IMR-90 (cell line): Measurements from ENCODE around the gene PRDX5. TPM values are rescaled to one million over a fixed set of nuclear protein-coding genes. Genes with fewer than 3 reads are reported as not detected.

Experiments used
- ATAC-seq: fragments of 200-7000 bp; cut with Tn5 transposase; 2 replicates; pipeline ENCODE4 v1.9.1; 2020; ENCODE audit warnings: low read depth, mild to moderate bottlenecking, moderate library complexity
- BruUV-seq: library from RNA; stranded (reverse); fragments of 400-500 nt; replicated peaks from 2 replicates; lab custom pipeline; 2021; lab: Mats Ljungman, UMichigan
- CTCF ChIA-PET: fragments of 300-600 bp; formaldehyde crosslinking; extraction: SDS; loops from one replicate; lab custom pipeline; 2021; ENCODE audit warnings: antibody characterized with exemption; lab: Yijun Ruan, JAX
- POLR2A ChIA-PET: fragments of 300-600 bp; sonication (Branson Sonifier 250); formaldehyde crosslinking; loops from one replicate; lab custom pipeline; 2022; ENCODE audit warnings: antibody characterized with exemption; ENCODE audit not compliant: unreplicated experiment; lab: Charles Lee
- DNase-seq: peaks from one replicate; pipeline ENCODE4 v3.0.0; 2013
- H2AFZ ChIP-seq: replicated peaks from 2 replicates; pipeline ENCODE3; 2013; ENCODE audit warnings: low read length, mild to moderate bottlenecking; ENCODE audit not compliant: poor library complexity
- H2AK5ac ChIP-seq: 2 replicates; pipeline ENCODE4 v1.6.1; 2013; ENCODE audit warnings: low read depth, low read length, inconsistent platforms
- H2AK9ac ChIP-seq: replicated peaks from 2 replicates; pipeline ENCODE3; 2013; ENCODE audit warnings: mild to moderate bottlenecking, low read depth, low read length, moderate library complexity; ENCODE audit not compliant: poor library complexity
- H2BK120ac ChIP-seq: 2 replicates; pipeline ENCODE4 v1.6.1; 2013; ENCODE audit warnings: low read depth, low read length, inconsistent platforms
- H2BK15ac ChIP-seq: 3 replicates; pipeline ENCODE4 v1.6.1; 2013; ENCODE audit warnings: low read depth, low read length, inconsistent platforms
- H2BK20ac ChIP-seq: 2 replicates; pipeline ENCODE4 v1.6.1; 2013; ENCODE audit warnings: low read depth, mild to moderate bottlenecking, inconsistent platforms, low read length, moderate library complexity
- H2BK5ac ChIP-seq: 2 replicates; pipeline ENCODE4 v1.6.1; 2013; ENCODE audit warnings: mild to moderate bottlenecking, low read depth, low read length, inconsistent platforms; ENCODE audit not compliant: poor library complexity, severe bottlenecking
- H3K14ac ChIP-seq: replicated peaks from 2 replicates; pipeline ENCODE4 v1.6.1; 2013; ENCODE audit warnings: low read depth, low read length, inconsistent platforms
- H3K18ac ChIP-seq: 2 replicates; pipeline ENCODE4 v1.6.1; 2013; ENCODE audit warnings: low read depth, low read length, control low read depth
- H3K23ac ChIP-seq: 2 replicates; pipeline ENCODE4 v1.6.1; 2013; ENCODE audit warnings: low read depth, low read length, inconsistent platforms
- H3K27ac ChIP-seq: 2 replicates; pipeline ENCODE4 v1.5.1; 2013; ENCODE audit warnings: mild to moderate bottlenecking, control low read depth, low read length; ENCODE audit not compliant: insufficient read depth
- H3K27me3 ChIP-seq: 2 replicates; pipeline ENCODE4 v1.6.1; 2013; ENCODE audit warnings: low read length; ENCODE audit not compliant: control insufficient read depth, insufficient read depth
- H3K36me3 ChIP-seq: 2 replicates; pipeline ENCODE4 v1.6.1; 2013; ENCODE audit warnings: low read length, mixed read lengths; ENCODE audit not compliant: control insufficient read depth, insufficient read depth
- H3K4ac ChIP-seq: 2 replicates; pipeline ENCODE4 v1.6.1; 2013; ENCODE audit warnings: low read depth, low read length, inconsistent platforms
- H3K4me1 ChIP-seq: 2 replicates; pipeline ENCODE4 v1.6.1; 2013; ENCODE audit warnings: low read length, mixed read lengths; ENCODE audit not compliant: control insufficient read depth, insufficient read depth
- H3K4me2 ChIP-seq: 2 replicates; pipeline ENCODE4 v1.6.1; 2013; ENCODE audit warnings: low read depth, mild to moderate bottlenecking, control low read depth, low read length, moderate library complexity
- H3K4me3 ChIP-seq: 2 replicates; pipeline ENCODE4 v1.5.1; 2013; ENCODE audit warnings: low read depth, mild to moderate bottlenecking, control low read depth, low read length, moderate library complexity; ENCODE audit not compliant: insufficient read depth
- H3K56ac ChIP-seq: 2 replicates; pipeline ENCODE4 v1.6.1; 2013; ENCODE audit warnings: low read length, inconsistent platforms; ENCODE audit not compliant: insufficient read depth; ENCODE audit errors: extremely low read depth
- H3K79me1 ChIP-seq, 2 experiments: 2 replicates each; pipeline ENCODE4 v1.6.1; 2013; ENCODE audit warnings: low read length in 2 of 2, inconsistent platforms in 1 of 2, low read depth in 1 of 2
- H3K9ac ChIP-seq: 2 replicates; pipeline ENCODE4 v1.6.1; 2013; ENCODE audit warnings: low read depth, low read length, control low read depth
- H3K9me1 ChIP-seq: 2 replicates; pipeline ENCODE4 v1.6.1; 2013; ENCODE audit warnings: low read length, inconsistent platforms; ENCODE audit not compliant: insufficient read depth
- H3K9me3 ChIP-seq: 2 replicates; pipeline ENCODE4 v1.6.1; 2013; ENCODE audit warnings: low read length; ENCODE audit not compliant: control insufficient read depth, insufficient read depth
- H4K20me1 ChIP-seq: 2 replicates; pipeline ENCODE4 v1.6.1; 2013; ENCODE audit warnings: low read length, inconsistent platforms; ENCODE audit not compliant: insufficient read depth
- H4K5ac ChIP-seq: 2 replicates; pipeline ENCODE4 v1.6.1; 2013; ENCODE audit warnings: mild to moderate bottlenecking, low read depth, low read length, control low read depth
- H4K8ac ChIP-seq, 2 experiments: 2 replicates each; pipeline ENCODE4 v1.6.1; 2013; ENCODE audit warnings: low read depth in 2 of 2, low read length in 2 of 2, control low read depth in 1 of 2, inconsistent platforms in 1 of 2
- H4K91ac ChIP-seq: 2 replicates; pipeline ENCODE4 v1.6.1; 2013; ENCODE audit warnings: low read depth, low read length, inconsistent platforms; ENCODE audit not compliant: insufficient read depth
- CEBPB ChIP-seq: IDR thresholded peaks from 2 replicates; pipeline ENCODE4 v1.6.1; 2012; ENCODE audit warnings: low read depth, low read length, improper control_type of control experiment
- CHD1 ChIP-seq: IDR thresholded peaks from 2 replicates; pipeline ENCODE4 v1.6.1; 2012; ENCODE audit warnings: low read depth, low read length, improper control_type of control experiment
- MAFK ChIP-seq: IDR thresholded peaks from 2 replicates; pipeline ENCODE4 v1.6.1; 2012; ENCODE audit warnings: low read depth, low read length, improper control_type of control experiment
- MXI1 ChIP-seq: IDR thresholded peaks from 2 replicates; pipeline ENCODE4 v1.6.1; 2012; ENCODE audit warnings: low read depth, mild to moderate bottlenecking, low read length, moderate library complexity, borderline replicate concordance
- POLR2A ChIP-seq: IDR thresholded peaks from 2 replicates; pipeline ENCODE4 v1.6.1; 2012; ENCODE audit warnings: mild to moderate bottlenecking, low read depth, low read length
- RAD21 ChIP-seq: IDR thresholded peaks from 2 replicates; pipeline ENCODE4 v1.6.1; 2012; ENCODE audit warnings: low read length, improper control_type of control experiment
- RFX5 ChIP-seq: IDR thresholded peaks from 2 replicates; pipeline ENCODE4 v1.8.0; 2012; ENCODE audit warnings: low read depth, mild to moderate bottlenecking, low read length, moderate library complexity
- SMC3 ChIP-seq: fragments of 150-350 bp; IDR thresholded peaks from 2 replicates; pipeline ENCODE4 v1.6.1; 2016; ENCODE audit warnings: low read depth, mild to moderate bottlenecking, antibody characterized with exemption, low read length, moderate library complexity
- whole genome bisulfite sequencing, 2 experiments: methylation state at CpG; one replicate each; pipeline versions ENCODE4 v1.1.5 to v1.1.7; 2013; ENCODE audit warnings: missing lambda C conversion rate in 2 of 2; ENCODE audit not compliant: insufficient read length in 1 of 2; ENCODE audit errors: extremely low coverage in 2 of 2; 5-methylcytosine and 5-hydroxymethylcytosine counted together
- dilution Hi-C: fragments of 300-500 bp; cut with HindIII; formaldehyde crosslinking; loops from one replicate; pipeline ENCODE4 v1.14.3; 2018; ENCODE audit warnings: low sequenced_read_pairs; ENCODE audit not compliant: unreplicated experiment
- in situ Hi-C: fragments of 300-500 bp; cut with MboI; formaldehyde crosslinking; loops from 3 replicates; pipeline ENCODE4 v1.14.3; 2019; ENCODE audit warnings: low sequenced_read_pairs, inconsistent platforms, mixed read lengths
- intact Hi-C: fragments of 100-400 bp; cut with micrococcal nuclease; formaldehyde crosslinking; loops from 2 replicates; pipeline ENCODE4 v1.10.0; 2022
- polyA plus RNA-seq, 3 experiments: library from polyadenylated mRNA; depleted of rRNA; stranded (reverse); fragments of >200 nt; gene quantifications; 2 replicates each; pipeline ENCODE4 v1.2.3, GENCODE V29; 2012; ENCODE audit warnings: low replicate concordance in 1 of 3
- total RNA-seq: library from RNA; depleted of rRNA; stranded (reverse); fragments of >200 nt; gene quantifications from 2 replicates; pipeline ENCODE4 v1.2.3, GENCODE V29; 2012
- TF ChIP-seq, protein P1 (sequence below): fragments of 150-350 bp; IDR thresholded peaks from 2 replicates; pipeline ENCODE4 v1.6.1; 2017; ENCODE audit warnings: mild to moderate bottlenecking, antibody characterized with exemption, low read length, low read depth
- TF ChIP-seq, protein P2 (sequence below): fragments of 150-350 bp; IDR thresholded peaks from 2 replicates; pipeline ENCODE4 v1.6.1; 2016; ENCODE audit warnings: low read depth, mild to moderate bottlenecking, low read length, moderate library complexity, borderline replicate concordance

Gene PRDX5
- total and polyA plus RNA-seq, 2 of the 4 experiments (the other 2 are of a cell fraction), result 120 to 292 TPM

DNA sequence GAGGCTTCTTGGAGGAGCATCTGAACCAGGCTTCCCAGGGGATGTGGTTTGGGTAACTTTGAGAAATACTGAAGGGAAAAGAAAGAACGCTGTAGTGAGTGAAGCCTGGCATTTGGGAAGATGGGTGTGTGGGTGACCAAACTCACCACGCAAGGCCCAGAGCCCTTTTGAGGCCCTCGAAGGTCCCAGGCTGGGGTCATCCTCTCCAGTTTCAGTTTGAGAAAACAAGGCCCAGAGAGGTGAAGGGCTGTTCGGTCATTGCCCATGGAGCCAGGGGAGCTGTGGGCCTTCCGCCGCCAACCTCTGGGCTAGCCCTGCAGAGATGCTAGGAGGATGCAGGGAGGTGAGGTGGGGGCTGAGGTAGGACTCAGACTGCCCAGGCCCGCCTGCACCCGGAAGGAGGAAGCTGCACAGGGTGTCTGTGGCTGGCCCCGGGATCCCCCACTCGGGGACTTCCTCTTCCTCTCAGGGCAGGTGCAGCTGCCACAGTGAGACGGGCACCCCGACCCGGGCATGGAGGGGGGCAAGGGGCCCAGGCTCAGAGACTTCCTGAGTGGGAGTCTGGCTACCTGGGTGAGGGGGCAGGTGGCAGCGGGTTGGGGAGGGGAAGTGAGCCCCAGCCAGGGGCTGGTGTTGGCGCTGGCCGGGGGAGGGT lies 22.0 kb downstream of the PRDX5 start, which contains the start of gene CCDC88B:
CCDC88B (plus strand) TSS at position 451 of the 655 bp plus-strand sequence; CDS start at position 514, 63 bp downstream.
- intact Hi-C loops, result no loop called here
- Histone ChIP-seq H3K27me3 (peaks cover 9% of the 10 kb centered on the region; the same call in 1 of the 2 replicates), H2BK5ac (no peak within 1 kb of the TSS), H3K4me1 (peaks cover 6% of the 10 kb centered on the region), H4K5ac (no peak within 1 kb of the TSS), H2AK5ac (no peak within 1 kb of the TSS), H2BK15ac (no peak within 1 kb of the TSS), H4K91ac (no peak within 1 kb of the TSS), H3K23ac (no peak within 1 kb of the TSS), H3K4me3 (no peak within 1 kb of the TSS), H3K14ac (no peak within 1 kb of the TSS), H3K27ac (no peak within 1 kb of the TSS), H4K20me1 (0 out of 2 replicates have a peak, but pooled peaks cover 3% of the 10 kb centered on the region), H3K9me3 (no peaks in the 10 kb centered on the region), H3K56ac (no peak within 1 kb of the TSS), H3K4me2 (no peak within 1 kb of the TSS), H2BK120ac (no peak within 1 kb of the TSS), H2AK9ac (no peak within 1 kb of the TSS), H3K4ac (no peak within 1 kb of the TSS; the same call in 1 of the 2 replicates), H2AFZ (peak within 1 kb of the TSS; percentile 63), H3K9ac (no peak within 1 kb of the TSS), H3K36me3 (no peaks in the 10 kb centered on the region), H3K9me1 (peaks cover 3% of the 10 kb centered on the region; the same call in 1 of the 2 replicates), H3K79me1 (no peaks in the 10 kb centered on the region), H4K8ac (no peak within 1 kb of the TSS), H3K18ac (no peak within 1 kb of the TSS), H2BK20ac (no peak within 1 kb of the TSS)
- no TSS peak for BruUV-seq
- DNase-seq (no peak), ATAC-seq (no peak)
- 84% methylated on average over 5 of the region's 16 CpGs; no CpG with 5 or more reads in 1 of the 2 experiments for WGBS, 2 experiments
- no peak for TF ChIP-seq RAD21
- TF ChIP-seq POLR2A, result no peak
- TF ChIP-seq SMC3, result no peak
- TF ChIP-seq RFX5, result no peak
- TF ChIP-seq CHD1, result no peak
- TF ChIP-seq MXI1, result no peak
- TF ChIP-seq, protein P1, sequence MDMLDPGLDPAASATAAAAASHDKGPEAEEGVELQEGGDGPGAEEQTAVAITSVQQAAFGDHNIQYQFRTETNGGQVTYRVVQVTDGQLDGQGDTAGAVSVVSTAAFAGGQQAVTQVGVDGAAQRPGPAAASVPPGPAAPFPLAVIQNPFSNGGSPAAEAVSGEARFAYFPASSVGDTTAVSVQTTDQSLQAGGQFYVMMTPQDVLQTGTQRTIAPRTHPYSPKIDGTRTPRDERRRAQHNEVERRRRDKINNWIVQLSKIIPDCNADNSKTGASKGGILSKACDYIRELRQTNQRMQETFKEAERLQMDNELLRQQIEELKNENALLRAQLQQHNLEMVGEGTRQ, result no peak
- TF ChIP-seq MAFK, result no peak
- TF ChIP-seq, protein P2, sequence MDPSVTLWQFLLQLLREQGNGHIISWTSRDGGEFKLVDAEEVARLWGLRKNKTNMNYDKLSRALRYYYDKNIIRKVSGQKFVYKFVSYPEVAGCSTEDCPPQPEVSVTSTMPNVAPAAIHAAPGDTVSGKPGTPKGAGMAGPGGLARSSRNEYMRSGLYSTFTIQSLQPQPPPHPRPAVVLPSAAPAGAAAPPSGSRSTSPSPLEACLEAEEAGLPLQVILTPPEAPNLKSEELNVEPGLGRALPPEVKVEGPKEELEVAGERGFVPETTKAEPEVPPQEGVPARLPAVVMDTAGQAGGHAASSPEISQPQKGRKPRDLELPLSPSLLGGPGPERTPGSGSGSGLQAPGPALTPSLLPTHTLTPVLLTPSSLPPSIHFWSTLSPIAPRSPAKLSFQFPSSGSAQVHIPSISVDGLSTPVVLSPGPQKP, result no peak
- no peak for TF ChIP-seq CEBPB
- dilution Hi-C loops, result no loop called here
- CTCF ChIA-PET, result no interaction called here
- in situ Hi-C loops, result no loop called here
- POLR2A ChIA-PET, result no interaction called here
